ENCODE results near the gene CCDC27. TPM values are rescaled to one million over a fixed set of nuclear protein-coding genes. Genes with fewer than 3 reads are reported as not detected.
A peak's percentile ranks its signal among the peaks of the same experiment; 100 is the strongest.
"Not testable (repeated sequence)": the region's sequence is repeated elsewhere in the genome, so short reads cannot be mapped to it uniquely, and the experiment has no call there.

The CCDC27 gene
- total RNA-seq, 1 experiment from 2014 or later, result not detected

DNA sequence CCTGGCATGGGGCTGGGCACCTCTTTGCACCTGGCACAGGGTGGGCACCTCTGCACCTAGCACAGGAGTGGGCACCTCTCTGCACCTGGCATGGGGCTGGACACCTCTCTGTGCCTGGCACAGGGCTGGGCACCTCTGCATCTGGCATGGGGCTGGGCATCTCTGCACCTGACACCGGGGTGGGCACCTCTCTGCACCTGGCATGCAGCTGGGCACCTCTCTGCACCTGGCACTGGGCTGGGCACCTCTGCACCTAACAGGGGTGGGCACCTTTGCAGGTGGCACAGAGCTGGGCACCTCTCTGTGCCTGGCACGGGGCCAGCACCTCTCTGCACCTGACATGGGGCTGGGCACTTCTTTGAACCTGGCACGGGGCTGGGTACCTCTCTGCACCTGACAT, 29.4 kb upstream of the CCDC27 start:
- H3F3A ChIP-seq (ENCODE audit: low read length, unreplicated experiment), result no peaks in the 10 kb centered on the region
- BruUV-seq (replicated peaks), result no TSS peak
- peaks cover under 1% of the 10 kb centered on the region for H3K27me3 ChIP-seq (ENCODE audit: low read length)
- CTCF ChIA-PET, result no interaction called here
- ATAC-seq, result no peak
- no peak overlapping the region for H3K27ac ChIP-seq (ENCODE audit: low read length)
- H3K9me2 ChIP-seq (replicated peaks; ENCODE audit: low read length), result no peaks in the 10 kb centered on the region
- H3K9ac ChIP-seq (ENCODE audit: low read length), result no peak overlapping the region
- no peaks in the 10 kb centered on the region for H3K36me3 ChIP-seq (ENCODE audit: low read depth, low read length)
- no peaks in the 10 kb centered on the region for H4K20me1 ChIP-seq (ENCODE audit: low read length)
- no peak overlapping the region for H3K4me3 ChIP-seq (ENCODE audit: low read length)
- H3K4me1 ChIP-seq (ENCODE audit: insufficient read depth, low read length), result no peaks in the 10 kb centered on the region
- no peak overlapping the region for H2AFZ ChIP-seq (ENCODE audit: low read length)
- H3K79me2 ChIP-seq (ENCODE audit: low read length), result no peaks in the 10 kb centered on the region
- H3K9me3 ChIP-seq (ENCODE audit: low read length), result no peaks in the 10 kb centered on the region
- DNase-seq, result no peak
- no peak overlapping the region for H3K4me2 ChIP-seq (ENCODE audit: low read length)
- POLR2A ChIA-PET (ENCODE audit: unreplicated experiment), result no interaction called here
- intact Hi-C loops (cut with micrococcal nuclease), result loop anchor here (5.0 kb wide), 1 partner anchor 101 kb away; no protein-coding TSS in a partner anchor
- TF ChIP-seq EZH2phosphoT487 (IDR thresholded peaks at IDR 0.05; ENCODE audit: borderline replicate concordance, low read length) (no peak), EZH2 (IDR thresholded peaks at IDR 0.05; ENCODE audit: low read length, unreplicated experiment) (no peak)
- TF ChIP-seq, protein P1, sequence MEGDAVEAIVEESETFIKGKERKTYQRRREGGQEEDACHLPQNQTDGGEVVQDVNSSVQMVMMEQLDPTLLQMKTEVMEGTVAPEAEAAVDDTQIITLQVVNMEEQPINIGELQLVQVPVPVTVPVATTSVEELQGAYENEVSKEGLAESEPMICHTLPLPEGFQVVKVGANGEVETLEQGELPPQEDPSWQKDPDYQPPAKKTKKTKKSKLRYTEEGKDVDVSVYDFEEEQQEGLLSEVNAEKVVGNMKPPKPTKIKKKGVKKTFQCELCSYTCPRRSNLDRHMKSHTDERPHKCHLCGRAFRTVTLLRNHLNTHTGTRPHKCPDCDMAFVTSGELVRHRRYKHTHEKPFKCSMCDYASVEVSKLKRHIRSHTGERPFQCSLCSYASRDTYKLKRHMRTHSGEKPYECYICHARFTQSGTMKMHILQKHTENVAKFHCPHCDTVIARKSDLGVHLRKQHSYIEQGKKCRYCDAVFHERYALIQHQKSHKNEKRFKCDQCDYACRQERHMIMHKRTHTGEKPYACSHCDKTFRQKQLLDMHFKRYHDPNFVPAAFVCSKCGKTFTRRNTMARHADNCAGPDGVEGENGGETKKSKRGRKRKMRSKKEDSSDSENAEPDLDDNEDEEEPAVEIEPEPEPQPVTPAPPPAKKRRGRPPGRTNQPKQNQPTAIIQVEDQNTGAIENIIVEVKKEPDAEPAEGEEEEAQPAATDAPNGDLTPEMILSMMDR (conservative IDR thresholded peaks at IDR 0.05; ENCODE audit: low read depth, low read length), result no peak

DNA sequence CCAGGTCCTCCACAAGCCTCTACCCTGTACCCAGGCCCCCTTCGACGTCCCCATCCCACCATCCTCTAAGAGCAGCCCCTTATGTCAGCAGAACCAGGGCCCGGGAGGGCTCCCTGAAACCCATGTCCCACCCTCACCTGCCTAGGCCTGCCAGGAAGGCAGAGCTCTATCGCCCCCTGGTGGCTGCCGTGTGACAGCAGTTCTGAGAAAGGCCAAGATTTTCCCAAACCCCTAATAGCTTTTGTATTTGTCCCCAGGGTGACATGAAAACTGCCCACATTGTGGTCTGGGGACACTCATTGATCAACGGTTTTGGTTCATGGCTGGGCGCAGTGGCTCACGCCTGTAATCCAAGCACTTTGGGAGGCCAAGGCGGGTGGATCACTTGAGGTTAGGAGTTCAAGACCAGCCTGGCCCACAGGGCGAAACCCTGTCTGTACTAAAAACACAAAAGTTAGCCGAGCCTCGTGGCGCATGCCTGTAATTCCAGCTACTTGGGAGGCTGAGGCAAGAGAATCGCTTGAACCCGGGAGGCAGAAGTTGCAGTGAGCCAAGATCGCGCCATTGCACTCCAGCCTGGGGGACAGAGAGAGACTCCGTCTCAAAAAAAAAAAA, 27.7 kb upstream of the CCDC27 start:
- intact Hi-C loops (cut with micrococcal nuclease), result loop anchor here (1.0 to 5.0 kb wide), 3 partner anchors 29 to 271 kb away; no protein-coding TSS in a partner anchor
- BruUV-seq (replicated peaks); H3K79me2 ChIP-seq (ENCODE audit: low read length); H2AFZ ChIP-seq (ENCODE audit: low read length); H3K4me3 ChIP-seq (ENCODE audit: low read length); H3K36me3 ChIP-seq (ENCODE audit: low read depth, low read length); H4K20me1 ChIP-seq (ENCODE audit: low read length); H3F3A ChIP-seq (ENCODE audit: low read length, unreplicated experiment); H3K4me1 ChIP-seq (ENCODE audit: insufficient read depth, low read length); H3K27ac ChIP-seq (ENCODE audit: low read length); H3K9ac ChIP-seq (ENCODE audit: low read length); H3K27me3 ChIP-seq (ENCODE audit: low read length); H3K4me2 ChIP-seq (ENCODE audit: low read length); H3K9me2 ChIP-seq (replicated peaks; ENCODE audit: low read length); H3K9me3 ChIP-seq (ENCODE audit: low read length): not testable (repeated sequence)
- POLR2A ChIA-PET (ENCODE audit: unreplicated experiment), result interaction anchor here (0.6 kb wide), 1 partner anchor 20 kb away, joined by 3 read pairs; no protein-coding TSS in a partner anchor
- TF ChIP-seq, protein P1 (conservative IDR thresholded peaks at IDR 0.05; ENCODE audit: low read depth, low read length), result peak; percentile 98
- ATAC-seq (peak; percentile 68), DNase-seq (peak; percentile 90)
- CTCF ChIA-PET, result interaction anchor here (0.6 to 1.1 kb wide), 7 partner anchors 10 to 271 kb away, joined by 3 to 15 read pairs (median 3); no protein-coding TSS in a partner anchor

- ChIA-PET POLR2A (ENCODE audit: unreplicated experiment) (no interaction called here), CTCF (no interaction called here)
- intact Hi-C loops (cut with micrococcal nuclease), result no loop called here
Observed at GRCh38 chr1:3725366-3725765, 26.9 kb upstream of the CCDC27 start.

More at GRCh38 chr1:3725366-3725765, 26.9 kb upstream of the CCDC27 start:
- Histone ChIP-seq H4K20me1 (ENCODE audit: low read length) (no peaks in the 10 kb centered on the region), H3K9me3 (ENCODE audit: low read length) (no peaks in the 10 kb centered on the region), H3K9me2 (replicated peaks; ENCODE audit: low read length) (no peaks in the 10 kb centered on the region), H3K4me1 (ENCODE audit: insufficient read depth, low read length) (no peaks in the 10 kb centered on the region), H3F3A (ENCODE audit: low read length, unreplicated experiment) (no peaks in the 10 kb centered on the region), H3K4me3 (ENCODE audit: low read length) (no peak overlapping the region), H3K9ac (ENCODE audit: low read length) (no peak overlapping the region), H3K79me2 (ENCODE audit: low read length) (no peaks in the 10 kb centered on the region), H3K27me3 (ENCODE audit: low read length) (peaks cover 6% of the 10 kb centered on the region; the same call in 1 of the 2 replicates), H3K27ac (ENCODE audit: low read length) (no peak overlapping the region), H3K36me3 (ENCODE audit: low read depth, low read length) (no peaks in the 10 kb centered on the region), H3K4me2 (ENCODE audit: low read length) (no peak overlapping the region), H2AFZ (ENCODE audit: low read length) (no peak overlapping the region)
- ATAC-seq, result no peak
- BruUV-seq (replicated peaks), result no TSS peak
- TF ChIP-seq, protein P1 (conservative IDR thresholded peaks at IDR 0.05; ENCODE audit: low read depth, low read length), result no peak
- TF ChIP-seq EZH2 (IDR thresholded peaks at IDR 0.05; ENCODE audit: low read length, unreplicated experiment), result no peak
- no peak for TF ChIP-seq EZH2phosphoT487 (IDR thresholded peaks at IDR 0.05; ENCODE audit: borderline replicate concordance, low read length)
- DNase-seq, result no peak
